Psoas muscle (tissue), 8 donors: ENCODE measurements around the gene SLC36A3. TPM values are rescaled to one million over a fixed set of nuclear protein-coding genes. Genes with fewer than 3 reads are reported as not detected.

Experiments
- ATAC-seq, 4 donors: fragments of 200-7000 bp; cut with Tn5 transposase; one replicate each; pipeline ENCODE4 v1.9.1; 2020; ENCODE audit warnings: moderate library complexity in 3 of 4, mild to moderate bottlenecking in 2 of 4
- DNase-seq, 2 donors: peaks; one replicate each; pipeline ENCODE4 v3.0.0-alpha.2; 2020
- H3K27ac ChIP-seq: fragments of 200-600 bp; one replicate; pipeline ENCODE4 v1.8.0; 2022
- H3K27me3 ChIP-seq, 3 donors: fragments of 200-600 bp in 1 of 3; one replicate each; pipeline versions ENCODE4 v1.6.1 to v1.8.0; 2013 to 2022; ENCODE audit warnings: low read length in 2 of 3, mild to moderate bottlenecking in 2 of 3, moderate library complexity in 1 of 3; ENCODE audit not compliant: insufficient read depth in 3 of 3
- H3K36me3 ChIP-seq, 2 donors: fragments of 200-600 bp in 1 of 2; one replicate each; pipeline versions ENCODE4 v1.6.1 to v1.8.0; 2013 to 2022; ENCODE audit warnings: low read depth in 1 of 2, mild to moderate bottlenecking in 1 of 2, moderate library complexity in 1 of 2; ENCODE audit not compliant: insufficient read depth in 1 of 2
- H3K4me1 ChIP-seq: fragments of 200-600 bp; one replicate; pipeline ENCODE4 v1.8.0; 2022
- H3K4me3 ChIP-seq: fragments of 200-600 bp; one replicate; pipeline ENCODE4 v1.8.0; 2022; ENCODE audit warnings: mild to moderate bottlenecking
- H3K9me3 ChIP-seq: fragments of 200-600 bp; one replicate; pipeline ENCODE4 v1.8.0; 2022
- whole genome bisulfite sequencing, 3 donors: extraction: QIAGEN DNeasy Blood & Tissue Kit; methylation state at CpG; one replicate each; pipeline versions ENCODE4 v1.1.6 to v1.1.7; 2013; 5-methylcytosine and 5-hydroxymethylcytosine counted together
- intact Hi-C, 2 donors: fragments of 100-400 bp; cut with DNase I; formaldehyde crosslinking; loops; one replicate each; pipeline versions ENCODE4 v1.11.0 to v1.14.2; 2022
- polyA plus RNA-seq, 3 donors: library from polyadenylated mRNA; stranded (reverse); fragments of 200-250 nt; gene quantifications; one replicate each; pipeline ENCODE4 v1.2.3, GENCODE V29; 2013
- total RNA-seq, 4 donors: library from RNA; stranded (reverse); fragmentation: NEBNext Ultra II Directional in 2 of 4; extraction: Animal tissue kit (Norgen Biotek cat#: 25700) in 2 of 4; gene quantifications; one replicate each; pipeline versions ENCODE4 v1.2.1 to v1.2.4, GENCODE V29; 2021 to 2023
- TF ChIP-seq, protein P1 (sequence below): fragments of 200-600 bp; IDR thresholded peaks from one replicate; pipeline ENCODE4 v1.8.0; 2022; ENCODE audit warnings: antibody characterized with exemption
- donor health status: healthy with polysubstance abuse.
- donor health status: DM: no; HTN: no; CAD: no; lungs with moderate emphysema.
- donor health status: Bipolar disorder and iron deficiency.
- donor health status: healthy.
- donor health status: DM: yes; HTN: yes; CAD: no.
- donor health status: DM: no; HTN: no; CAD: no.
- donor health status: DM: no; HTN: no; CAD: no.
- donor health status: DM: yes; HTN: yes; CAD: no.

Gene SLC36A3
- total and polyA plus RNA-seq, 7 donors: not detected

DNA sequence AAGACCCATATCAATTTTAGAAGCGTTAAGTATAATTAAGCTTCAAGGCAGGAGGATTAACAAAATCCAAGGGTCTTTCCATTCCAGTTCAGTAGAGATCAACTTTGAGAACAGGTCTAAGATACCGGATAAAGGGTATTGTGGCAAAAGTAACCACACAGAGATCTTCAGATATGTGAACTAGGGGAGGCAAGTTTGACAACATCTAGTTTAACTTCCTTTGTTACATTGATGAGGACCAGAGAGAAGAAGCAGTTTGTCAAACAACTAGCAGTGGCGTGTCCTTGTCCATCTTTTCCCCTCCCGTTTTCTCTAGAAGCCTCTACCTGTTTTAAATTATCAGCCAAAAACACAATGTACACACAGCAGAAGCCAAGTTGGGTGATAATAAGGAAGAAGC lies 35.2 kb upstream of the SLC36A3 start:
- no peaks in the 10 kb centered on the region for H3K9me3 ChIP-seq
- no peak for ATAC-seq
- no peaks in the 10 kb centered on the region for H3K27me3 ChIP-seq
- no peak overlapping the region for H3K4me3 ChIP-seq
- no peaks in the 10 kb centered on the region for H3K4me1 ChIP-seq
- peaks cover 0 to 90% of the 10 kb centered on the region in 2 donors for H3K36me3 ChIP-seq
- intact Hi-C loops: no loop called here
- WGBS, 3 donors: 87 to 90% (median 89%) methylated on average over 4 of the region's 4 CpGs
- no peak for DNase-seq
- peak overlapping the region; percentile 10 for H3K27ac ChIP-seq
- TF ChIP-seq, protein P1, sequence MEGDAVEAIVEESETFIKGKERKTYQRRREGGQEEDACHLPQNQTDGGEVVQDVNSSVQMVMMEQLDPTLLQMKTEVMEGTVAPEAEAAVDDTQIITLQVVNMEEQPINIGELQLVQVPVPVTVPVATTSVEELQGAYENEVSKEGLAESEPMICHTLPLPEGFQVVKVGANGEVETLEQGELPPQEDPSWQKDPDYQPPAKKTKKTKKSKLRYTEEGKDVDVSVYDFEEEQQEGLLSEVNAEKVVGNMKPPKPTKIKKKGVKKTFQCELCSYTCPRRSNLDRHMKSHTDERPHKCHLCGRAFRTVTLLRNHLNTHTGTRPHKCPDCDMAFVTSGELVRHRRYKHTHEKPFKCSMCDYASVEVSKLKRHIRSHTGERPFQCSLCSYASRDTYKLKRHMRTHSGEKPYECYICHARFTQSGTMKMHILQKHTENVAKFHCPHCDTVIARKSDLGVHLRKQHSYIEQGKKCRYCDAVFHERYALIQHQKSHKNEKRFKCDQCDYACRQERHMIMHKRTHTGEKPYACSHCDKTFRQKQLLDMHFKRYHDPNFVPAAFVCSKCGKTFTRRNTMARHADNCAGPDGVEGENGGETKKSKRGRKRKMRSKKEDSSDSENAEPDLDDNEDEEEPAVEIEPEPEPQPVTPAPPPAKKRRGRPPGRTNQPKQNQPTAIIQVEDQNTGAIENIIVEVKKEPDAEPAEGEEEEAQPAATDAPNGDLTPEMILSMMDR: no peak

DNA sequence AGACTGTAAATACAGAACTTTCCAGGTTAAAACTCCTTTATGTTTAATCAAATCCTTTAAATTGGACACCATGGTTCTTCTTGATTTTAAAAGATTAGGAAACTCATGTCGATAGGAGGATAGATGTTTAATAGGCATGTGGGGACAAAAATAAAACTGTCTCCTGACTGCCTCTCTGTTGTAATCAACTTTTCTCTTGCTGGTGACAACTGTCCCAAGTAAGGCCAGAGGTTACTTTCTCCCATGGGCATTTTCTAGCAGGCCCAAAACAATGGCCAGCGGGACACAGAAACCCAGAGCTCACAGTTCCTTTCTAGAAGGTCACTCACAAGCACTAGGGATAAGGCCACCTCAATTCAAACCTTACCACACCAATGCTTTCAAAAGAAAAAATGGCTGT lies 29.3 kb upstream of the SLC36A3 start:
- no peak overlapping the region for H3K4me3 ChIP-seq
- H3K4me1 ChIP-seq: no peaks in the 10 kb centered on the region
- H3K9me3 ChIP-seq: no peaks in the 10 kb centered on the region
- no peaks in the 10 kb centered on the region for H3K27me3 ChIP-seq
- TF ChIP-seq, protein P1: no peak
- DNase-seq (no peak), ATAC-seq (peak in 3 of 4 donors; percentile 57 to 77 (median 57))
- 34 to 59% (median 50%) methylated on average over 2 of the region's 2 CpGs for WGBS, 3 donors
- peak overlapping the region; percentile 57 for H3K27ac ChIP-seq
- intact Hi-C loops: no loop called here
- H3K36me3 ChIP-seq: peaks cover 0 to 92% of the 10 kb centered on the region in 2 donors

DNA sequence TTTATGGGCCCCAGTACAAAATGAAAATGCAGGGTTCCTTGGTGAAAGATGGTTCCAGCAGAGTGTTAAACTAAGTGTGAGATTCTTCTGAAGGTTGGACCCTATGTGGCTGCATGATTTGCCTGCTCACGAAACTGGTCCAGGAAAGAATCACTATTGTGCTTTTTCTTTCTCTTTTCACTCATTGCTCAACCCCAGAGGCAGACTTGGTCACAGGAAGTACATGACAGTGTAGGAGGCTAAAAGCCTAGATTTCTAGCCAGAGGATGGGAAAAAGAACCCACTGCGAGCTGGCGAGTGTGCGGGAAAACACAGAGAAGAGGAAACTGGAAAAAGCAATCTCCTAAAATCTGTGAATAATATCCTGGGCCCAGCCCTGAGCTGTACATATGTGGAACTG lies 25.2 kb upstream of the SLC36A3 start:
- no peak for ATAC-seq
- intact Hi-C loops: no loop called here
- no peaks in the 10 kb centered on the region for H3K9me3 ChIP-seq
- H3K4me1 ChIP-seq: no peaks in the 10 kb centered on the region
- no peak overlapping the region for H3K27ac ChIP-seq
- no peak overlapping the region for H3K4me3 ChIP-seq
- WGBS, 3 donors: 68 to 73% (median 69%) methylated on average over 4 of the region's 4 CpGs
- H3K36me3 ChIP-seq: peaks cover 2 to 94% of the 10 kb centered on the region in 2 donors
- DNase-seq: no peak
- no peaks in the 10 kb centered on the region for H3K27me3 ChIP-seq
- TF ChIP-seq, protein P1: no peak

DNA sequence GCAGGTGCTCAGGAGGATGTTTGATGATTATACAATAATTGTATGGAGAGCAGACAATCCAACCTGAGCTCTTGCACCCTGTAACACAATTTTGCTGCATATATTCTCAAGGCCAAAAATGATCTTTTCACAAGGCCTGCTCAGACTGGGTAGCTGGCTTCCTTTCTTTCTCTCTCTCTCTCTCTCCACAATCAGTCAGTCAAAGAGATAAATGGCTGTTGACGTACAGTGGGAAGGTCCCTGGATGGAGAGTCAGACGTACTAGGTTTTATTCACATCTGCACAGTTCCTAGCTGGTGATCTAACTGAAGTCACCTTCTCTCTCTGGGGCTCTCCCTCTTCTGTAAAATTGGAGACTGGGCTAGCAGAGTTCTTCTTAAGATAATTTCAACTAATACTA lies 24.0 kb upstream of the SLC36A3 start:
- Histone ChIP-seq H3K4me1 (no peaks in the 10 kb centered on the region), H3K27ac (no peak overlapping the region), H3K9me3 (no peaks in the 10 kb centered on the region), H3K27me3 (no peaks in the 10 kb centered on the region), H3K36me3 (peaks cover 2 to 89% of the 10 kb centered on the region in 2 donors), H3K4me3 (no peak overlapping the region)
- intact Hi-C loops: no loop called here
- TF ChIP-seq, protein P1: no peak
- ATAC-seq (no peak), DNase-seq (no peak)
- WGBS, 3 donors: 66 to 76% (median 76%) methylated on average over 2 of the region's 2 CpGs

DNA sequence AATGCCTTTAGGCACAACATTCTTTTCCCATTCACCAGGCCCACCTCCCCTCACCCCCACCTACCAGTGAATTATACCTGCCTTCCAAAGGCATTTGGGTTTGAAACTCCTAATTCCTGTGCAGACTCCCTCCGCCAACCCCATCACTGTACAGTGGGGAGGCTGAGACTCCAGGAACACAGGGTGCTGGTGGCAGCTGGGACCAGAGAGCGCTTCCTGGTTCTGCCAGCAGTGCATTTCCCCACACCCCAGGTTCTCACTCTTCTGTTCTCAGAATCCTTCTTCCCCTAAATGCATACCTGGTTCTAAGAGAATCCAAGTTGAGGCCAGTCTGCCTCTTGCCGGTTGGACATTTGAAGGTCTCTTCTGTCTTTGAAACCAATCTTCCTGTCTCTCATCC lies 22.7 kb upstream of the SLC36A3 start:
- Histone ChIP-seq H3K9me3 (no peaks in the 10 kb centered on the region), H3K36me3 (peaks cover 2 to 81% of the 10 kb centered on the region in 2 donors), H3K27ac (no peak overlapping the region), H3K27me3 (no peaks in the 10 kb centered on the region), H3K4me3 (no peak overlapping the region), H3K4me1 (peaks cover 7% of the 10 kb centered on the region)
- TF ChIP-seq, protein P1: no peak
- no peak for ATAC-seq
- intact Hi-C loops: no loop called here
- WGBS, 3 donors: 85 to 94% (median 89%) methylated on average over 3 of the region's 3 CpGs
- DNase-seq: no peak
